Measurements from ENCODE around the gene HEXB. TPM values are rescaled to one million over a fixed set of nuclear protein-coding genes. Genes with fewer than 3 reads are reported as not detected.
A peak's percentile ranks its signal among the peaks of the same experiment; 100 is the strongest.

HEXB gene
- total and polyA plus RNA-seq, 2 of the 13 experiments (the other 11 are each of a cell fraction or from before 2014, with no cell fraction given) = 100 to 104 TPM

GRCh38 chr5:74639807-74640449 is 45.1 kb upstream of the HEXB start (continued):
- TF ChIP-seq ZNF784 (CRISPR knock-in tag; IDR thresholded peaks at IDR 0.05; ENCODE audit: borderline replicate concordance) (no peak), ZNF777 (CRISPR knock-in tag; IDR thresholded peaks at IDR 0.05) (0 out of 2 replicates have a peak, but pooled peaks have one; percentile 8)

- Histone ChIP-seq H3K9ac (ENCODE audit: insufficient read depth, low read depth, low read length) (peak within 1 kb of the TSS; percentile 94), H3K36me3 (replicated peaks in 1 of 2; ENCODE audit: control insufficient read depth in 1 of 2, insufficient read depth in 2 of 2, low read length in 2 of 2) (peaks cover 4 to 17% of the 10 kb centered on the region in 2 experiments), H3K4me1 (ENCODE audit: insufficient read depth, low read length) (peaks cover 43% of the 10 kb centered on the region), H2AFZ (ENCODE audit: low read length) (no peak within 1 kb of the TSS), H3K27ac (ENCODE audit: extremely low read length, insufficient read depth, low read length) (peak within 1 kb of the TSS; percentile 83), H3K9me3 (ENCODE audit: low read length) (no peaks in the 10 kb centered on the region), H3K27me3 (ENCODE audit: control insufficient read depth in 1 of 2, insufficient read depth in 2 of 2, low read length in 2 of 2) (no peaks in the 10 kb centered on the region; a peak in 2 of 5 replicates), H3K4me2 (ENCODE audit: low read depth, low read length) (peak within 1 kb of the TSS; percentile 97), H4K20me1 (ENCODE audit: insufficient read depth, low read length) (peaks cover 44% of the 10 kb centered on the region), H3K4me3 (replicated peaks in 1 of 3; ENCODE audit: insufficient read depth in 1 of 3, low read depth in 2 of 3, low read length in 3 of 3) (peak within 1 kb of the TSS; percentile 92 to 100 (median 99)), H3K79me2 (ENCODE audit: insufficient read depth, low read length) (peaks cover 50% of the 10 kb centered on the region)
- ATAC-seq = peak; percentile 83
- DNase-seq (ENCODE audit: low spot score) = peak; percentile 95
- in situ Hi-C loops (cut with HindIII; ENCODE audit: extremely low pct_ligation_motif_present, low pct_unique_long_range_greater_than_20kb) = loop anchor here (5.0 to 10.0 kb wide), 2 partner anchors 243 to 596 kb away; no protein-coding TSS in a partner anchor
- CTCF ChIA-PET (ENCODE audit: low intra/inter-chr PET ratio, low total read pairs) = interaction anchor here (1.0 kb wide), 1 partner anchor 694 kb away, joined by 3 read pairs; no protein-coding TSS in a partner anchor
- WGBS (ENCODE audit: low lambda C conversion rate) = 2% methylated on average over 29 of the region's 59 CpGs
- intact Hi-C loops (cut with micrococcal nuclease; ENCODE audit: unreplicated experiment) = loop anchor here (1.0 to 5.0 kb wide), 3 partner anchors 58 to 140 kb away; no protein-coding TSS in a partner anchor
- BruUV-seq (replicated peaks) = no TSS peak
- POLR2A ChIA-PET = interaction anchor here (0.5 to 4.0 kb wide), 62 partner anchors 8 to 826 kb away, joined by 3 to 62 read pairs (median 4); partner anchors contain the start of gene HEXB
- FAIRE-seq = peak; percentile 12
- TF ChIP-seq ZMYM4 (CRISPR knock-in tag; IDR thresholded peaks at IDR 0.05) (peak; percentile 98), BRF2 (CRISPR knock-in tag; IDR thresholded peaks at IDR 0.05) (peak; percentile 85; the same call in 1 of the 2 replicates), POLR2G (IDR thresholded peaks at IDR 0.05; ENCODE audit: low read depth, low read length) (peak; percentile 99), BATF2 (CRISPR knock-in tag; IDR thresholded peaks at IDR 0.05) (no peak; the same call in none of the 2 replicates), ZNF354B (CRISPR knock-in tag; IDR thresholded peaks at IDR 0.05) (no peak), RFX1 (IDR thresholded peaks at IDR 0.05) (no peak), JDP2 (CRISPR knock-in tag; IDR thresholded peaks at IDR 0.05; ENCODE audit: borderline replicate concordance) (no peak; the same call in 1 of the 2 replicates), NR2C2 (CRISPR knock-in tag; IDR thresholded peaks at IDR 0.05; ENCODE audit: borderline replicate concordance) (no peak), SETDB1 (CRISPR knock-in tag; IDR thresholded peaks at IDR 0.05; ENCODE audit: borderline replicate concordance) (no peak), ZUFSP (CRISPR knock-in tag; IDR thresholded peaks at IDR 0.05; ENCODE audit: borderline replicate concordance) (no peak), MEF2D (CRISPR knock-in tag; IDR thresholded peaks at IDR 0.05) (no peak)
Observed at GRCh38 chr5:74640450-74640953, 44.5 kb upstream of the HEXB start, which contains the start of gene ENC1. Gene ENC1, minus strand, starts transcription at chr5:74640728. Its CDS starts 4,243 bp downstream, at chr5:74636485.

Measured in HepG2 (cell line).